Measurements from ENCODE around the gene LEKR1. TPM values are rescaled to one million over a fixed set of nuclear protein-coding genes. Genes with fewer than 3 reads are reported as not detected.

LEKR1 gene
- total RNA-seq, 1 donor from 2014 or later: 2.3 TPM

DNA sequence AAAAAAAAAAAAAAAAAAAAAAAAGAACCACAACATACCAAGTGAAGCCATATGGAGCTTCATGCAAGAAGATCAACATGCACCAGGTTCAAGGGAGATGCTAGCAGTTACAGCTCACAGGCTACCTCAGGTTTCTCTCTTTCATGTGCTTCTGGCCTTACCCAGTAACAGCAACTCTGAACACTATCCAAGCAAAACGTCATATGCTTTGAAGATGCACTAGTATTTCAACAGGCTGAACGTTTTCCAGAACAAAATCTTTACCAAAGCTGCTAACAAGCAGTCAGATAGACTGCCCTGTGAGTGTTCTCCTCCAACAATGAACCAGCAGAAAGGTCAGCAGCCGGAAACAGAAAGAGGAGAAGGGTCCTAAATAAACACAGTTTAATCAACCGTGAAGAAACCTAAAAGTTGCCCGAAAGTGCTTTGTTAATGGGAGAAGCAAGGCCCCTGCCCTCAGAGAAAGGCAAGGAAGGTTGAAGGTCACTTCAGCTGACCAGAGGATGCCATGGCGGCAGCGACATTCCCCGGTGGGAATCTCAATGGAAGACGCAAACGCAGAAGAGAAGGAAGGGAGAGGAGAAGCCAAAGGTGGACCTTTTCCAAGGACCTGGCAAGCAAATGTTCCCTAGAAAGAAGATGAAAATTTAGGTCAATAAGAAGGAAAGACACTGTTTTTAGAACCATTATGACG is 253.7 kb downstream of the LEKR1 start:
- no peak for DNase-seq (ENCODE audit: low read depth)
- Histone ChIP-seq H3K27me3 (ENCODE audit: control insufficient read depth, insufficient read depth, low read length) (no peaks in the 10 kb centered on the region), H3K36me3 (ENCODE audit: control insufficient read depth, insufficient read depth, low read length) (no peaks in the 10 kb centered on the region), H3K4me3 (ENCODE audit: low read depth, low read length) (no peak overlapping the region)
- TF ChIP-seq, protein P1, sequence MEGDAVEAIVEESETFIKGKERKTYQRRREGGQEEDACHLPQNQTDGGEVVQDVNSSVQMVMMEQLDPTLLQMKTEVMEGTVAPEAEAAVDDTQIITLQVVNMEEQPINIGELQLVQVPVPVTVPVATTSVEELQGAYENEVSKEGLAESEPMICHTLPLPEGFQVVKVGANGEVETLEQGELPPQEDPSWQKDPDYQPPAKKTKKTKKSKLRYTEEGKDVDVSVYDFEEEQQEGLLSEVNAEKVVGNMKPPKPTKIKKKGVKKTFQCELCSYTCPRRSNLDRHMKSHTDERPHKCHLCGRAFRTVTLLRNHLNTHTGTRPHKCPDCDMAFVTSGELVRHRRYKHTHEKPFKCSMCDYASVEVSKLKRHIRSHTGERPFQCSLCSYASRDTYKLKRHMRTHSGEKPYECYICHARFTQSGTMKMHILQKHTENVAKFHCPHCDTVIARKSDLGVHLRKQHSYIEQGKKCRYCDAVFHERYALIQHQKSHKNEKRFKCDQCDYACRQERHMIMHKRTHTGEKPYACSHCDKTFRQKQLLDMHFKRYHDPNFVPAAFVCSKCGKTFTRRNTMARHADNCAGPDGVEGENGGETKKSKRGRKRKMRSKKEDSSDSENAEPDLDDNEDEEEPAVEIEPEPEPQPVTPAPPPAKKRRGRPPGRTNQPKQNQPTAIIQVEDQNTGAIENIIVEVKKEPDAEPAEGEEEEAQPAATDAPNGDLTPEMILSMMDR (IDR thresholded peaks at IDR 0.05; ENCODE audit: insufficient read depth, low read length, poor library complexity, severe bottlenecking): no peak

DNA sequence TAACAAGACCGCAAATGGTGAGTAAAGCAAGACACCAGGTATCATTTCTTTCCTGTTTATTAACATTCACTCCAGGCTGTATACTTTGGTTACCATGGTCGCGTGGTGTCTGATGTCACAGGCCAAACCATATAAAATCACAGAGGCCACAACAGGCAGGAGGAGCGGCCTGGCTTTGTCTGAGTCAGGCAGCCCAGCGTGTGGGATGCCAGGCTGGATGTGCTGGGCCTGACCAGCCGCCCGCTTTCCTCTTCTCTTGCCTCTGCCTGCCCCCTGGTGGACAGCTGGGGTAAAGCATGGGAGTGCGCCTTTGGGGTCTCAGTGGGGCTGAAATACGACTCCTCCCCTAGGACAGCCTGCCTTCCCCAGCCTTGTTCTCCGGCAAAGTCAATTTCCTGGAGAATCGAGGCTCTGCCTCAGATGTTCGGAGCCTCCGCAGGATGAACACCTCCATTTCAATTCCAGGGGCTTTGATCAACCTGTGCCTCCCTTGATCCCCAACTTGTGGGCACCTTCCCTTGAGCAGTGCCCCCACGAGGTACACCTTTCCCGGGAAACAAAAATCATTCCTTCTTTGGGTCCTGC is 255.6 kb downstream of the LEKR1 start:
- TF ChIP-seq, protein P1 (IDR thresholded peaks at IDR 0.05; ENCODE audit: insufficient read depth, low read length, poor library complexity, severe bottlenecking): peak; percentile 93
- Histone ChIP-seq H3K36me3 (ENCODE audit: control insufficient read depth, insufficient read depth, low read length) (no peaks in the 10 kb centered on the region), H3K27me3 (ENCODE audit: control insufficient read depth, insufficient read depth, low read length) (no peaks in the 10 kb centered on the region), H3K4me3 (ENCODE audit: low read depth, low read length) (no peak overlapping the region)
- peak; percentile 91 for DNase-seq (ENCODE audit: low read depth)

DNA sequence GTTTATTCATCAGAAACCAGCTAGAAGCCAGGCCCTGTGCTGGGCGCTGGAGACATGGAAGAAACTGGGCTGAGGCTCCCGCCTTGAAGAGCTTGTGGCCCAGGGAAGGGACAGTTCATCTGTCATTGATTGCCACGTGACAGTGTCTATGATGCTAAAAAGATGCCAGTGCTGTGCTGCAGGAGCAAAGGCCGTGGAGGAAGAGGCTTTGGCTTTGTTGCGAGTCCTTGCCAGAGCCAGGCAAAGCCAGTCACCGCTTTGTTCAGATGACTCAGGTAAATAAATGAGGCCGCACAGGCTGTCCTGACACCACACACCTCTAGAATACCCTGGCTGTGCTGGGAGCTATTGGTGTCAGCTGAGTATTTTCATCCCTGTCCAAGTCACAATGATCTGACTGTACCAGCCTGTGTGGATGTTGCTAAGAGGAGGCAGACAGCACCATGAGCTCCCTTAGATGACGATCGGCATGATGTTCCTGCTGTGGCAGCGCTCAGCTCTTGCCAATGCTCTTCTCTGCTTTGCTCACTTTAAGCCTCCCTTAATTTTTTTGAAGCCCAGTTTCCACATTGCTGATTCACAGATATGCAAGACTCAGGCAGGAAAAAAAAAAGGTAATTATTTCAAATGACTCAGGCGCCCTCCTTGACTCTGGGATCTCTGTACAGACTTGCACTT is 256.3 kb downstream of the LEKR1 start:
- Histone ChIP-seq H3K4me3 (ENCODE audit: low read depth, low read length) (no peak overlapping the region), H3K36me3 (ENCODE audit: control insufficient read depth, insufficient read depth, low read length) (no peaks in the 10 kb centered on the region), H3K27me3 (ENCODE audit: control insufficient read depth, insufficient read depth, low read length) (no peaks in the 10 kb centered on the region)
- TF ChIP-seq, protein P1 (IDR thresholded peaks at IDR 0.05; ENCODE audit: insufficient read depth, low read length, poor library complexity, severe bottlenecking): no peak
- DNase-seq (ENCODE audit: low read depth): peak; percentile 79

DNA sequence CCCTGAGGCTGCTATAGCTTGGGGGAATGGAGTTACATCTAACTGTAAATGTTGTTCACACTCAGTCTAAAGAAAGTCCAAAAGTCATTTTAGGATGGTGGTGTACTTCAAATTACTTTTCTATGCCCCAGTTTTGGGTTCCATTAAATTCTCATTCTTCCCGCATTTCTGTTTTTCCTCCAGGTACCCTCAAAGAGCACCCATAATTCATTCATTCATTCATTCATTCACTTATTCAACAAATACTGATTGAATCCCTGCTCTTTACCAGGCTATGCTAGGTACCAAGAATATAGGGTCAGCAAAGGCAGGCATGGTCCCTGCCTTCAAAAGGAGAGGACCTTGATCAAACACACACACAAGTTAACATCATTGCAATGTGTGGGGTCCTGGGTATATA is 257.7 kb downstream of the LEKR1 start:
- H3K36me3 ChIP-seq (ENCODE audit: control insufficient read depth, insufficient read depth, low read length): no peaks in the 10 kb centered on the region
- no peaks in the 10 kb centered on the region for H3K27me3 ChIP-seq (ENCODE audit: control insufficient read depth, insufficient read depth, low read length)
- TF ChIP-seq, protein P1 (IDR thresholded peaks at IDR 0.05; ENCODE audit: insufficient read depth, low read length, poor library complexity, severe bottlenecking): no peak
- DNase-seq (ENCODE audit: low read depth): no peak
- no peak overlapping the region for H3K4me3 ChIP-seq (ENCODE audit: low read depth, low read length)

DNA sequence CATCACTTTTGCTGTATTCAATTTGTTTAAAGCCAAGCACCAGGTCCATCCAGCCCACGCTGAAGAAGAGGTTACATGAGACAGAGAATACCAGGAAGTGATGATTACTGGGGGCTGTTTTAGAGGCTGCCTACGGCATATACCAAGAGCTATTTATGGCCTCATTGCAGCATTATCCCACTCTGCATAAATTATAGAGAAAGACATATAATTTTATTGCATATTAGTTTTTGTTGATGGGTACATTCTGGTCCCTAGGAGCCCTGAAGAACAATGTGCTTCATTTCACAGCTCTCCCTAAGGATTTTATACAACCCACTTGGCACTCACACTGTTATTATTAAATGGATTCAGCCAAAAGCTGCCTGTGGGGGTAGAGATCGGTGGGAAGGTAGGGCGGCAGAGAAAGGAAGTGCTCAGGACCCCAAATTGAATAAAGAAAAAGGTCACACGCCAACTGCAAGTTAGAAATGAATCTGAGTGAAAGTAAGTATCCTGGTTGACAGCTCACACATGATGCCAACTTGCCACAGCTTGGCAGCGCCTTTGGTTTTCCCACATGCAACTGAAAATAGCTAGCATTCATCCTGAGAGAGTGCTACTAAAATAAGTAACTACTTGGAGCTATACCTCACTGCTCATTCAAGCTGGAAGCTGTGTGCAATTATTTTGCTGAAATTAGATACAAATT is 260.1 kb downstream of the LEKR1 start:
- H3K27me3 ChIP-seq (ENCODE audit: control insufficient read depth, insufficient read depth, low read length): no peaks in the 10 kb centered on the region
- H3K36me3 ChIP-seq (ENCODE audit: control insufficient read depth, insufficient read depth, low read length): no peaks in the 10 kb centered on the region
- no peak overlapping the region for H3K4me3 ChIP-seq (ENCODE audit: low read depth, low read length)
- no peak for DNase-seq (ENCODE audit: low read depth)
- TF ChIP-seq, protein P1 (IDR thresholded peaks at IDR 0.05; ENCODE audit: insufficient read depth, low read length, poor library complexity, severe bottlenecking): no peak
